GM20431 (cell line): ENCODE measurements around the gene ARHGAP9.

Source experiments
- in situ Hi-C: fragments of 300-500 bp; cut with MseI, MboI; formaldehyde crosslinking; loops from one replicate; pipeline ENCODE4 v1.15.0; 2020; ENCODE audit warnings: low sequenced_read_pairs; ENCODE audit not compliant: unreplicated experiment

ARHGAP9 gene

GRCh38 chr12:57475271-57476161 is 4.2 kb downstream of the ARHGAP9 start:
- in situ Hi-C loops = no loop called here

GRCh38 chr12:57474862-57475261 is 4.8 kb downstream of the ARHGAP9 start:
- in situ Hi-C loops = no loop called here

GRCh38 chr12:57474430-57474829 is 5.2 kb downstream of the ARHGAP9 start:
- in situ Hi-C loops = no loop called here

- in situ Hi-C loops = no loop called here
Measured at GRCh38 chr12:57473886-57474285, 5.8 kb downstream of the ARHGAP9 start.

GRCh38 chr12:57473392-57473791 is 6.3 kb downstream of the ARHGAP9 start:
- in situ Hi-C loops = no loop called here

GRCh38 chr12:57472391-57472790 is 7.3 kb downstream of the ARHGAP9 start:
- in situ Hi-C loops = no loop called here

- in situ Hi-C loops = no loop called here
Measured at GRCh38 chr12:57471661-57472060, 8.0 kb downstream of the ARHGAP9 start.

GRCh38 chr12:57470970-57471656 is 8.6 kb downstream of the ARHGAP9 start:
- in situ Hi-C loops = no loop called here

GRCh38 chr12:57470286-57470969 is 9.2 kb downstream of the ARHGAP9 start:
- in situ Hi-C loops = no loop called here

GRCh38 chr12:57469296-57470164 is 10.1 kb downstream of the ARHGAP9 start:
- in situ Hi-C loops = no loop called here

GRCh38 chr12:57467915-57468314 is 11.8 kb downstream of the ARHGAP9 start:
- in situ Hi-C loops = no loop called here

GRCh38 chr12:57467212-57467874 is 12.3 kb downstream of the ARHGAP9 start:
- in situ Hi-C loops = no loop called here

GRCh38 chr12:57465747-57466505 is 13.7 kb downstream of the ARHGAP9 start:
- in situ Hi-C loops = no loop called here

- in situ Hi-C loops = no loop called here
Measured at GRCh38 chr12:57465030-57465746, 14.5 kb downstream of the ARHGAP9 start.

- in situ Hi-C loops = no loop called here
Measured at GRCh38 chr12:57464569-57464968, 15.1 kb downstream of the ARHGAP9 start.

- in situ Hi-C loops = no loop called here
Measured at GRCh38 chr12:57462912-57463253, 16.8 kb downstream of the ARHGAP9 start.

- in situ Hi-C loops = no loop called here
Measured at GRCh38 chr12:57462251-57462911, 17.3 kb downstream of the ARHGAP9 start.

GRCh38 chr12:57461917-57462250 is 17.8 kb downstream of the ARHGAP9 start:
- in situ Hi-C loops = no loop called here
